Right lobe of liver (tissue), 6 donors: ENCODE data around the gene CD7. TPM values are rescaled to one million over a fixed set of nuclear protein-coding genes. Genes with fewer than 3 reads are reported as not detected.

Source experiments
- ATAC-seq, 4 donors: fragments of 200-7000 bp; cut with Tn5 transposase; one replicate each; pipeline ENCODE4 v1.9.1; 2020; ENCODE audit warnings: mild to moderate bottlenecking in 4 of 4, moderate library complexity in 4 of 4
- DNase-seq, 3 donors: peaks; one replicate each; pipeline ENCODE4 v3.0.0-alpha.2; 2020
- H3K27ac ChIP-seq, 3 donors: fragments of 200-600 bp; one replicate each; pipeline ENCODE4 v1.8.0; 2022
- H3K27me3 ChIP-seq, 2 donors: fragments of 200-600 bp; one replicate each; pipeline ENCODE4 v1.8.0; 2022
- H3K36me3 ChIP-seq, 4 donors: fragments of 200-600 bp; sonication (generic) in 1 of 4; one replicate each; pipeline versions ENCODE4 v1.5.1 to v1.8.0; 2017 to 2022; ENCODE audit warnings: control low read depth in 1 of 4
- H3K4me1 ChIP-seq, 4 donors: fragments of 200-600 bp; sonication (generic) in 1 of 4; one replicate each; pipeline versions ENCODE4 v1.5.1 to v1.8.0; 2017 to 2022; ENCODE audit warnings: control low read depth in 1 of 4
- H3K4me3 ChIP-seq, 3 donors: fragments of 200-600 bp; one replicate each; pipeline ENCODE4 v1.8.0; 2022
- H3K9me3 ChIP-seq, 4 donors: fragments of 200-600 bp; sonication (generic) in 1 of 4; one replicate each; pipeline versions ENCODE4 v1.5.1 to v1.8.0; 2017 to 2022; ENCODE audit warnings: control low read depth in 1 of 4
- POLR2A ChIP-seq: fragments of 450-650 bp; IDR thresholded peaks from one replicate; pipeline ENCODE4 v1.6.1; 2017; ENCODE audit warnings: antibody characterized with exemption, mild to moderate bottlenecking
- WGBS: methylation state at CpG from one replicate; pipeline ENCODE4 v1.1.6; 2018; ENCODE audit warnings: low coverage, low lambda C conversion rate; ENCODE audit not compliant: insufficient coverage; ENCODE audit errors: missing lambda C conversion rate; 5-methylcytosine and 5-hydroxymethylcytosine counted together
- intact Hi-C, 2 donors: fragments of 100-400 bp; cut with DNase I; formaldehyde crosslinking; loops; one replicate each; pipeline versions ENCODE4 v1.11.2 to v1.14.1; 2022
- total RNA-seq, 6 experiments: library from RNA; depleted of rRNA in 2 of 6; stranded (reverse); fragments of >200 nt in 2 of 6; fragmentation: NEBNext Ultra II Directional in 3 of 6; extraction: Animal tissue kit (Norgen Biotek cat#: 25700) in 3 of 6; gene quantifications; one replicate each; pipeline versions ENCODE4 v1.1.0 to v1.2.4, GENCODE V29; 2016 to 2023
- TF ChIP-seq, protein P1 (sequence below), 4 donors: fragments of 200-600 bp in 3 of 4; fragments of 450-650 bp in 1 of 4; IDR thresholded peaks; one replicate each; pipeline versions ENCODE4 v1.5.1 to v1.8.0; 2016 to 2022; ENCODE audit warnings: antibody characterized with exemption in 4 of 4, mild to moderate bottlenecking in 2 of 4
- donor health status: DM: no; HTN: yes; CAD: no.
- donor health status: DM: no; HTN: no; CAD: no.
- donor health status: DM: no; HTN: no; CAD: no.
- donor health status: DM: no; HTN: yes; CAD: no.
- donor health status: DM: no; HTN: yes; CAD: no.

Gene CD7
- total RNA-seq, 6 experiments from 2014 or later = 0.31 to 3.2 (median 1.3) TPM

DNA sequence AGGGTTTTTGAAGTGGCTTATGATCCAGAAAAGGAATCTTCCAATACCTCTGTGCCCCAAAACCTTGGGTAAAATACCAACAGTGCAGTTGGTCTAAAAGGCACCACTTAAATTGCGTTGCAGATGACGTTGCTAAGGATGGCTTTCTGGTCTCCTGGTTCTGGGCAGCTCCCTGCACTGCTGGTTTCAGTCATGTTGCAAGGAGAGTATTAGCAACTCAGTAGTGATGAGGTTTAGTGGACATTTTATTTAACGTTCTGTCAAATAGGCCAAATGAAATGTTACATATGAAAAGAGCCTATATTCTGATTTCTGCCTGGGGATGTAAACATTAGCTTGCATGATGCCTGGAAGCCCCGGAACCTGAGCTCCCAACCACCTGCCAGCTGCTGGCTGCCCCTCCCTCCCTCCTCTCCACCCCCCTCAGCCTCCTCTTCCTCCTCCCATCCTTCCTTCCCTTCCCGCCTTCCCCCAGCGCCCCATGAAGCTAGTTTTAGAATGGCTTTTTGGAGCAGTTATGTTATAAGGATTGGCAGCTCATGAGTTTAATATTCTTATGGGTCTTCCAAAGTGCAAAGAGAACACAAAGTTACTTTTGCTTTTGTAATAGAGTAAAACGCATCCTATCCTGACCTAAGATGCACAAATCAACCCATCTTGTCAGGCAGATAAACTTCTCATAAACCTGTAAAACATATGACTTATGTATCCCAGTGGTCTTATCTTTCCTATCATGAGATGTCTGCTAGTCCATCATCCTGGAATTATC lies 20.7 kb downstream of the CD7 start:
- no peaks in the 10 kb centered on the region for H3K36me3 ChIP-seq
- H3K4me1 ChIP-seq = peaks cover 0 to 36% (median 13%) of the 10 kb centered on the region in 4 donors
- peak overlapping the region; percentile 85 to 91 (median 88) for H3K27ac ChIP-seq
- no peak overlapping the region for H3K4me3 ChIP-seq
- no peaks in the 10 kb centered on the region for H3K9me3 ChIP-seq
- TF ChIP-seq, protein P1, sequence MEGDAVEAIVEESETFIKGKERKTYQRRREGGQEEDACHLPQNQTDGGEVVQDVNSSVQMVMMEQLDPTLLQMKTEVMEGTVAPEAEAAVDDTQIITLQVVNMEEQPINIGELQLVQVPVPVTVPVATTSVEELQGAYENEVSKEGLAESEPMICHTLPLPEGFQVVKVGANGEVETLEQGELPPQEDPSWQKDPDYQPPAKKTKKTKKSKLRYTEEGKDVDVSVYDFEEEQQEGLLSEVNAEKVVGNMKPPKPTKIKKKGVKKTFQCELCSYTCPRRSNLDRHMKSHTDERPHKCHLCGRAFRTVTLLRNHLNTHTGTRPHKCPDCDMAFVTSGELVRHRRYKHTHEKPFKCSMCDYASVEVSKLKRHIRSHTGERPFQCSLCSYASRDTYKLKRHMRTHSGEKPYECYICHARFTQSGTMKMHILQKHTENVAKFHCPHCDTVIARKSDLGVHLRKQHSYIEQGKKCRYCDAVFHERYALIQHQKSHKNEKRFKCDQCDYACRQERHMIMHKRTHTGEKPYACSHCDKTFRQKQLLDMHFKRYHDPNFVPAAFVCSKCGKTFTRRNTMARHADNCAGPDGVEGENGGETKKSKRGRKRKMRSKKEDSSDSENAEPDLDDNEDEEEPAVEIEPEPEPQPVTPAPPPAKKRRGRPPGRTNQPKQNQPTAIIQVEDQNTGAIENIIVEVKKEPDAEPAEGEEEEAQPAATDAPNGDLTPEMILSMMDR (IDR thresholded peaks at IDR 0.05) = no peak
- no peak for TF ChIP-seq POLR2A
- WGBS = 66% methylated on average over 7 of the region's 7 CpGs
- ATAC-seq = no peak
- H3K27me3 ChIP-seq = no peaks in the 10 kb centered on the region
- intact Hi-C loops = no loop called here
- DNase-seq = peak in 1 of 3 donors; percentile 53

DNA sequence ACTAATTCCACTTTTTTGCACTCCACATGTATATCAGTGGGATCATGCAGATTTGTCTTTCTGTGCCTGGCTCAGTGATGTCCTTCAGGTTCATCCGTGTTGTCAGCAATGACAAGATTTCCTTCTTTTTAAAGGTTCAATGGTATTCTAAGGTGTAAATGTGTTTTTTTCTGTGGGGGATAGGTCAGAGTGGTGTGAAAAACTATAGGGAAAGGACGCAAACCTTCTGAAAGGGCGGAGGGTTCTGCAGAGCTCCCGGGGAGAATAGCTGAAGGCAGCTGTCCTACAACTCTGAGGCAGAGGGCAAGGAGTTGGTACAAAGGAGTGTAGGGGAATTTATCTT lies 22.0 kb downstream of the CD7 start:
- 27% methylated on average over 4 of the region's 4 CpGs for WGBS
- no peaks in the 10 kb centered on the region for H3K36me3 ChIP-seq
- H3K27ac ChIP-seq = peak overlapping the region in 2 of 3 donors; percentile 62 to 65
- H3K27me3 ChIP-seq = no peaks in the 10 kb centered on the region
- H3K4me3 ChIP-seq = peak overlapping the region in 1 of 3 donors; percentile 4
- DNase-seq = no peak
- H3K4me1 ChIP-seq = peaks cover 0 to 36% (median 13%) of the 10 kb centered on the region in 4 donors
- TF ChIP-seq, protein P1 (IDR thresholded peaks at IDR 0.05) = no peak
- no peak for TF ChIP-seq POLR2A
- intact Hi-C loops = no loop called here
- no peaks in the 10 kb centered on the region for H3K9me3 ChIP-seq
- ATAC-seq = peak in 1 of 4 donors; percentile 0

- Histone ChIP-seq H3K27ac (peak overlapping the region; percentile 21 to 55 (median 39)), H3K4me3 (peak overlapping the region in 1 of 3 donors; percentile 22)
- 80% methylated on average over 12 of the region's 15 CpGs for WGBS
Observed at GRCh38 chr17:82294064-82294773, 23.2 kb downstream of the CD7 start.

DNA sequence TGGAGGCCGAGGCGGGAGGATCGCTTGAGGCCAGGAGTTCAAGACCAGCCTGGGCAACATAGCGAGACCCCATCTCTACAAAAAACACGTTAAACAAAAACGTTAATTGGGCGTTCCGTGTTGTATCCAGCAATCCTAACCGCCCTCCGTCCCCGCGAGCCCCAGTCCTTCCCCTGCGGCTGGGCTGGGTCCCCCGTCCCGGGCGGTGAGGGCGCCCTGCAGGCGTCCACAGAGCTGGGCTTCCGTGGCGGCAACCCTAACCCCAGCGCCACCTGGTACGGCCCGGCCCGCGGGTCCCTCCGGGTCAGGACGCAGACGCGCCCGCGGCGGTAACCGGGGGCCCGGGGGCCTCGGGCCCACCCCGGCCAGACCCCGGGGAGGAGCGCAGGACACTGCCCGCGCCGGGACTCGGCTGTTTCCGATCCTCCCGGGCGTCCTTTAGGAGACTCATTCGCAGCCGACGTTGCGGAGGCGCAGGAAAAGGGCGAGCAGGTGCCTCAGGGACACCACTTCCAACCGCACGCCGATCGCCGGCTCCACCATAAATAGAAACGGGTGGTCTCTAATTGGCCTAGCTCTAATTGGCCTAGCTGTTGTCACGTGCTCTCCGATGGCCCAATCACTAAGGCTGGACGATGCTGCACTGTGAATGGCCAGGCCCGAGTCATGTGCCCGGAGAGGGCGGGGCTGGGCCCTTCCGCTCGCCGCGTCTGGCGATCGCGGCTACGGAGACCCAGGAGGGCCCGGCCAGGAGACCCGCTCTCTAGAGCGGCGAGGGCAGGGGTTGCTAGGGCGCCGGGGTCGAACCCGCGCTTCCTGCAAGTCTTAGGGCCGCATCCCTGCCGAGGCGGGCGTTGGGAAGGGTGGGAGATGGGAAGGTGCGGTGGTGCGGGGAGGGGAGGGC lies 24.9 kb downstream of the CD7 start:
- WGBS = 5% methylated on average over 48 of the region's 86 CpGs
- H3K27me3 ChIP-seq = no peaks in the 10 kb centered on the region
- TF ChIP-seq POLR2A = peak; percentile 98
- TF ChIP-seq, protein P1 (IDR thresholded peaks at IDR 0.05) = no peak
- peaks cover 0 to 29% (median 7%) of the 10 kb centered on the region in 4 donors for H3K4me1 ChIP-seq
- DNase-seq = peak; percentile 95 to 97 (median 97)
- no peaks in the 10 kb centered on the region for H3K36me3 ChIP-seq
- ATAC-seq = peak; percentile 81 to 92 (median 91)
- no peaks in the 10 kb centered on the region for H3K9me3 ChIP-seq
- intact Hi-C loops = no loop called here
- H3K4me3 ChIP-seq = peak overlapping the region; percentile 92 to 99 (median 96)
- H3K27ac ChIP-seq = peak overlapping the region; percentile 86 to 93 (median 92)

More at GRCh38 chr17:82294064-82294773, 23.2 kb downstream of the CD7 start:
- intact Hi-C loops = no loop called here
- Histone ChIP-seq H3K9me3 (no peaks in the 10 kb centered on the region), H3K36me3 (no peaks in the 10 kb centered on the region), H3K27me3 (no peaks in the 10 kb centered on the region), H3K4me1 (peaks cover 0 to 36% (median 13%) of the 10 kb centered on the region in 4 donors)
- DNase-seq (no peak), ATAC-seq (no peak)
- no peak for TF ChIP-seq POLR2A
- TF ChIP-seq, protein P1 (IDR thresholded peaks at IDR 0.05) = no peak
